ENCODE results near the gene TTLL3. TPM values are rescaled to one million over a fixed set of nuclear protein-coding genes. Genes with fewer than 3 reads are reported as not detected.

The TTLL3 gene
- total and polyA plus RNA-seq, 7 donors, result 2.9 to 19.0 (median 6.4) TPM

DNA sequence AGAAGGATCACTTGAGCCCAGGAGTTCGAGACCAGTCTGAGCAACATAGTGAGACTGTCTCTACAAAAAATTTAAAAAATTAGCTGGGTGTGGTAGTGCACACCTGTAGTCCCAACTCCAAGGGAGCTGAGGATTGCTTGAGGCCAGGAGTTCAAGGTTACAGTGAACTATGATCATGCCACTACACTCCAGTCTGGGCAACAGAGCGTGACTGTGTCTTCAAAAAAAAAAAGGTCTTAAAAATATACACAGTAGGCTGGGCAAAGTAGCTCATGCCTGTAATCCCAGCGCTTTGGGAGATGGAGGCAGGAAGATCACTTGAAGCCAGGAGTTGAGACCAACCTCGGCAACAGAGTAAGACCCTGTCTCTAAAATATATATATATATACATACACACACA, 29.2 kb upstream of the TTLL3 start:
- Histone ChIP-seq H3K4me3 (no peak overlapping the region), H3K9me3 (no peaks in the 10 kb centered on the region), H3K4me1 (no peaks in the 10 kb centered on the region), H3K27ac (no peak overlapping the region), H3K27me3 (ENCODE audit: insufficient read depth in 3 of 3, low read length in 2 of 3) (no peaks in the 10 kb centered on the region), H3K36me3 (ENCODE audit: insufficient read depth in 1 of 2, low read depth in 1 of 2) (peaks cover 12 to 65% of the 10 kb centered on the region in 2 donors)
- ATAC-seq (no peak), DNase-seq (no peak)
- intact Hi-C loops (cut with DNase I), result no loop called here
- 90 to 94% (median 90%) methylated on average over 4 of the region's 4 CpGs for WGBS, 3 donors
- TF ChIP-seq, protein P1, sequence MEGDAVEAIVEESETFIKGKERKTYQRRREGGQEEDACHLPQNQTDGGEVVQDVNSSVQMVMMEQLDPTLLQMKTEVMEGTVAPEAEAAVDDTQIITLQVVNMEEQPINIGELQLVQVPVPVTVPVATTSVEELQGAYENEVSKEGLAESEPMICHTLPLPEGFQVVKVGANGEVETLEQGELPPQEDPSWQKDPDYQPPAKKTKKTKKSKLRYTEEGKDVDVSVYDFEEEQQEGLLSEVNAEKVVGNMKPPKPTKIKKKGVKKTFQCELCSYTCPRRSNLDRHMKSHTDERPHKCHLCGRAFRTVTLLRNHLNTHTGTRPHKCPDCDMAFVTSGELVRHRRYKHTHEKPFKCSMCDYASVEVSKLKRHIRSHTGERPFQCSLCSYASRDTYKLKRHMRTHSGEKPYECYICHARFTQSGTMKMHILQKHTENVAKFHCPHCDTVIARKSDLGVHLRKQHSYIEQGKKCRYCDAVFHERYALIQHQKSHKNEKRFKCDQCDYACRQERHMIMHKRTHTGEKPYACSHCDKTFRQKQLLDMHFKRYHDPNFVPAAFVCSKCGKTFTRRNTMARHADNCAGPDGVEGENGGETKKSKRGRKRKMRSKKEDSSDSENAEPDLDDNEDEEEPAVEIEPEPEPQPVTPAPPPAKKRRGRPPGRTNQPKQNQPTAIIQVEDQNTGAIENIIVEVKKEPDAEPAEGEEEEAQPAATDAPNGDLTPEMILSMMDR (IDR thresholded peaks at IDR 0.05), result no peak

GRCh38 chr3:9781551-9781950, 28.5 kb upstream of the TTLL3 start:
- H3K4me1 ChIP-seq, result no peaks in the 10 kb centered on the region
- no peaks in the 10 kb centered on the region for H3K9me3 ChIP-seq
- WGBS, 3 donors, result 65 to 86% (median 72%) methylated on average over 1 of the region's 1 CpG
- intact Hi-C loops (cut with DNase I), result no loop called here
- no peaks in the 10 kb centered on the region for H3K27me3 ChIP-seq (ENCODE audit: insufficient read depth in 3 of 3, low read length in 2 of 3)
- TF ChIP-seq, protein P1 (IDR thresholded peaks at IDR 0.05), result no peak
- DNase-seq, result no peak
- no peak overlapping the region for H3K27ac ChIP-seq
- H3K36me3 ChIP-seq (ENCODE audit: insufficient read depth in 1 of 2, low read depth in 1 of 2), result peaks cover 15 to 71% of the 10 kb centered on the region in 2 donors
- H3K4me3 ChIP-seq, result no peak overlapping the region
- ATAC-seq, result no peak

DNA sequence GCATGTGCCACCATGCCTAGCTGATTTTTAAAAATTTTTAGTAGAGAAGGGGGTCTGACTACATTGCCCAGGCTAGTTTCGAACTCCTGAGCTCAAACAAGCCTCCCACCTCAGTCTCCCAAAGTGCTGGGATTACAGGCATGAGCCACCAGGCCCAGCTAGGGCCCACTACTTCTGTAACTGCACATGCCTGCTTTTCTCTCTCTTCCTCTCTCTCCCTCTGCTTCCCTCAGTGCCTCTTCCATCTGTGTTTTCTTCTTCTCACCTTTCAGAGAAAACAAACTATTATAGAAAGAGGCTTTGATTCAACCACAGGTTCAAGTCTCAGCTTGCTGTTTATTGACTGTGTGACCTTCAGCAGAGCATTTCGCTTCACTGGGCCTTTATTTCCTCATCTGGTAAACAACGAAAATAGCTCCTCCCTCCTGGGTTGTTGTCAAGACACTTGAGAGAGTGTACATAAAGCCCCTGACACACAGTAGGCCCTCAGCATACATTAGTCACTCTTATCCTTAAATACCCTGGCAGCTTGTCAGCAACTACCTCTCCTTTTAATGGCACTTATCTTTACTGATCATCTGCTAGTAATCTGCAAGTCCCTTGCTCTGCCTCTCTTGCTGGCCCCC, 28.0 kb upstream of the TTLL3 start:
- intact Hi-C loops (cut with DNase I), result no loop called here
- no peaks in the 10 kb centered on the region for H3K27me3 ChIP-seq (ENCODE audit: insufficient read depth in 3 of 3, low read length in 2 of 3)
- DNase-seq (no peak), ATAC-seq (no peak)
- WGBS, 3 donors, result 79 to 86% (median 86%) methylated on average over 3 of the region's 3 CpGs
- TF ChIP-seq, protein P1 (IDR thresholded peaks at IDR 0.05), result no peak
- H3K36me3 ChIP-seq (ENCODE audit: insufficient read depth in 1 of 2, low read depth in 1 of 2), result peaks cover 15 to 77% of the 10 kb centered on the region in 2 donors
- H3K9me3 ChIP-seq, result no peaks in the 10 kb centered on the region
- H3K27ac ChIP-seq, result no peak overlapping the region
- H3K4me1 ChIP-seq, result no peaks in the 10 kb centered on the region
- no peak overlapping the region for H3K4me3 ChIP-seq

DNA sequence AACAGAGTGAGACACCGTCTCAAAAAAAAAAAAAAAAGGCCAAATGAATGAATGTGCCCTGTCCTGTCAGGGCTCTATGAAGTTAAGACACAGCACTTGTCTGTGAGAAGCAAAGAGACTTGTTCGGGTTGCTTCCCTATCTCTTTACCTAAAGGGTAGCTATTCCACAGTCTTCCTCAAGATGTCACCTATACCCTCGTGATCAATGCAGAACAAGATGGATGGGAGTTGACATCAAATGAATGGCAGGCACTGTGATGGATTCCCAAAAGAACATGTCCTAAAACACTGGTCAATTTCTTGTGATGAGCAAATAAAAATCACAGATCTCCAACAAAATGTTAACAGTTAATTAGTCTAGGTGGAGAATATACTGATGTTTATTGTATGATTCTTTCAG, 27.3 kb upstream of the TTLL3 start:
- Histone ChIP-seq H3K9me3 (no peaks in the 10 kb centered on the region), H3K27me3 (ENCODE audit: insufficient read depth in 3 of 3, low read length in 2 of 3) (no peaks in the 10 kb centered on the region), H3K36me3 (ENCODE audit: insufficient read depth in 1 of 2, low read depth in 1 of 2) (peaks cover 15 to 84% of the 10 kb centered on the region in 2 donors), H3K4me3 (no peak overlapping the region), H3K4me1 (no peaks in the 10 kb centered on the region), H3K27ac (no peak overlapping the region)
- WGBS, 3 donors, result 39 to 67% (median 39%) methylated on average over 3 of the region's 3 CpGs
- intact Hi-C loops (cut with DNase I), result no loop called here
- ATAC-seq (peak in 1 of 4 donors; percentile 63), DNase-seq (no peak)
- TF ChIP-seq, protein P1 (IDR thresholded peaks at IDR 0.05), result no peak

GRCh38 chr3:9783954-9784353, 26.1 kb upstream of the TTLL3 start:
- H3K9me3 ChIP-seq, result no peaks in the 10 kb centered on the region
- H3K36me3 ChIP-seq (ENCODE audit: insufficient read depth in 1 of 2, low read depth in 1 of 2), result peaks cover 15 to 94% of the 10 kb centered on the region in 2 donors
- H3K4me1 ChIP-seq, result no peaks in the 10 kb centered on the region
- no peak overlapping the region for H3K4me3 ChIP-seq
- intact Hi-C loops (cut with DNase I), result no loop called here
- TF ChIP-seq, protein P1 (IDR thresholded peaks at IDR 0.05), result no peak
- H3K27ac ChIP-seq, result no peak overlapping the region
- no peaks in the 10 kb centered on the region for H3K27me3 ChIP-seq (ENCODE audit: insufficient read depth in 3 of 3, low read length in 2 of 3)
- ATAC-seq (no peak), DNase-seq (no peak)
- WGBS, 3 donors, result 86 to 90% (median 86%) methylated on average over 14 of the region's 14 CpGs
